ENCODE results near the gene SIX4.

The SIX4 gene

DNA sequence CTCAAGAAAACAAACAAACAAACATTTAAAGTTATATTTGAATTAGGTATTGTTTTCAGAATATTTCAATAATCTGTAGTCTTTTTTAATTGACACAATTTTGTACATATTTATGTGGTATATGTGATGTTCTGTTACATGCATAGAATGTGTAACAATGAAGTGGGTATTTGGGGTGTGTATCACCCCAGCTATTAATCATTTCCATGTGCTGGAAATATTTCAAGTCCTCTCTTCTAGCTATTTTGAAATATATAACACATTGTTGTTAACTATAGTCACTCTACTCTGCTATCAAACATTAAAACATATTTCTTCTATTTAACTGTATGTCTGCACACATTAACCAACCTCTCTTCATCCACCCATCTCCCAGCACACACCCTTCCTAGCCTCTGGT, 42.9 kb downstream of the SIX4 start:
- Histone ChIP-seq H3K27ac (replicated peaks; ENCODE audit: low read length) (no peak overlapping the region), H2BK120ac (ENCODE audit: low read depth, low read length) (no peak overlapping the region), H4K8ac (ENCODE audit: low read depth, low read length) (no peak overlapping the region), H2BK15ac (ENCODE audit: low read length) (no peak overlapping the region), H3K23ac (ENCODE audit: low read depth, low read length, poor library complexity) (no peak overlapping the region), H3K4me1 (ENCODE audit: control insufficient read depth in 2 of 2, insufficient read depth in 1 of 2, low read depth in 1 of 2, low read length in 2 of 2) (peaks cover 0 to 3% of the 10 kb centered on the region in 2 donors), H3K27me3 (ENCODE audit: control insufficient read depth in 3 of 3, insufficient read depth in 3 of 3, low read depth in 1 of 3, low read length in 3 of 3) (no peaks in the 10 kb centered on the region), H3K4me3 (ENCODE audit: low read length in 2 of 2) (no peak overlapping the region), H3K14ac (ENCODE audit: low read length) (no peak overlapping the region), H3K36me3 (replicated peaks in 1 of 2; ENCODE audit: control insufficient read depth in 2 of 2, insufficient read depth in 2 of 2, low read length in 2 of 2) (no peaks in the 10 kb centered on the region), H4K91ac (ENCODE audit: low read depth, low read length, poor library complexity) (no peak overlapping the region), H2AK5ac (ENCODE audit: low read depth, low read length) (no peak overlapping the region), H3K9me3 (replicated peaks in 1 of 2; ENCODE audit: control insufficient read depth in 2 of 2, insufficient read depth in 1 of 2, low read depth in 1 of 2, low read length in 2 of 2) (no peaks in the 10 kb centered on the region), H2AFZ (ENCODE audit: low read length) (no peak overlapping the region), H3K4me2 (ENCODE audit: insufficient read depth, low read length, poor library complexity, severe bottlenecking) (no peak overlapping the region), H3K9ac (ENCODE audit: low read depth, low read length, poor library complexity) (no peak overlapping the region), H2BK12ac (ENCODE audit: low read length) (no peak overlapping the region), H3K4ac (ENCODE audit: low read length) (no peak overlapping the region), H2BK5ac (ENCODE audit: low read length) (no peak overlapping the region), H3K79me1 (ENCODE audit: low read depth, low read length) (no peaks in the 10 kb centered on the region), H3K18ac (ENCODE audit: low read length) (no peak overlapping the region)
- DNase-seq (ENCODE audit: low spot score): no peak

- Histone ChIP-seq H3K36me3 (replicated peaks in 1 of 2; ENCODE audit: control insufficient read depth in 2 of 2, insufficient read depth in 2 of 2, low read length in 2 of 2) (no peaks in the 10 kb centered on the region), H2BK15ac (ENCODE audit: low read length) (no peak overlapping the region), H4K91ac (ENCODE audit: low read depth, low read length, poor library complexity) (no peak overlapping the region), H3K18ac (ENCODE audit: low read length) (no peak overlapping the region), H2BK12ac (ENCODE audit: low read length) (no peak overlapping the region), H3K4ac (ENCODE audit: low read length) (no peak overlapping the region), H3K4me1 (ENCODE audit: control insufficient read depth in 2 of 2, insufficient read depth in 1 of 2, low read depth in 1 of 2, low read length in 2 of 2) (peaks cover 0 to 3% of the 10 kb centered on the region in 2 donors), H3K4me2 (ENCODE audit: insufficient read depth, low read length, poor library complexity, severe bottlenecking) (no peak overlapping the region), H3K9me3 (replicated peaks in 1 of 2; ENCODE audit: control insufficient read depth in 2 of 2, insufficient read depth in 1 of 2, low read depth in 1 of 2, low read length in 2 of 2) (no peaks in the 10 kb centered on the region), H3K9ac (ENCODE audit: low read depth, low read length, poor library complexity) (no peak overlapping the region), H3K27me3 (ENCODE audit: control insufficient read depth in 3 of 3, insufficient read depth in 3 of 3, low read depth in 1 of 3, low read length in 3 of 3) (no peaks in the 10 kb centered on the region), H2BK120ac (ENCODE audit: low read depth, low read length) (no peak overlapping the region), H2BK5ac (ENCODE audit: low read length) (no peak overlapping the region), H2AFZ (ENCODE audit: low read length) (no peak overlapping the region), H3K79me1 (ENCODE audit: low read depth, low read length) (no peaks in the 10 kb centered on the region), H3K23ac (ENCODE audit: low read depth, low read length, poor library complexity) (no peak overlapping the region), H3K4me3 (ENCODE audit: low read length in 2 of 2) (no peak overlapping the region), H4K8ac (ENCODE audit: low read depth, low read length) (no peak overlapping the region), H3K27ac (replicated peaks; ENCODE audit: low read length) (no peak overlapping the region), H3K14ac (ENCODE audit: low read length) (no peak overlapping the region), H2AK5ac (ENCODE audit: low read depth, low read length) (no peak overlapping the region)
- no peak for DNase-seq (ENCODE audit: low spot score)
- WGBS, 2 donors (ENCODE audit: extremely low coverage in 2 of 2, insufficient read length in 2 of 2, insufficient replicate concordance in 1 of 2): no CpG with 5 or more reads among the region's 3 CpGs
Observed at GRCh38 chr14:60680511-60680910, 43.6 kb downstream of the SIX4 start.

GRCh38 chr14:60679566-60680258, 44.4 kb downstream of the SIX4 start:
- no peak overlapping the region for H3K27ac ChIP-seq (replicated peaks; ENCODE audit: low read length)

DNA sequence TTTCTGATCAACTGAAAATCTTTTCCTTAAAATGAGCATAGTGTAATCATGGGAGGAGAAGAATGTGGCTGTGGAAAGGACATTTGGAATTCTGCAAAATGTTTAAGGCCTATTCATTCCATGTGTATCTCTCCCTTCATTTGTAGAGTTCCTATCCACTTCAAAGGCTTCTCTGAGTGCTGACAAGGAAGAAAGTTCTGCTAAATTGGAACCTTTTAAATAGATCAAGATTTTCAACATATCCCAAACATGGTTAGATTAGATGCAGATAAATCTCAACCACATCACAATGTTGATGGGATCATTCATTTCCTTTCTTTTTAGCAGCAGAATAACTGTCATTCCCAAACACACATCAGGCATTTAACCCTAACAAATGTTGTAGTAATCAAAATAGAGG, 46.5 kb downstream of the SIX4 start:
- no peaks in the 10 kb centered on the region for H3K27me3 ChIP-seq (ENCODE audit: control insufficient read depth in 3 of 3, insufficient read depth in 3 of 3, low read depth in 1 of 3, low read length in 3 of 3)
- no peak overlapping the region for H3K4ac ChIP-seq (ENCODE audit: low read length)
- H3K27ac ChIP-seq (replicated peaks; ENCODE audit: low read length): no peak overlapping the region
- no peaks in the 10 kb centered on the region for H3K79me1 ChIP-seq (ENCODE audit: low read depth, low read length)
- peaks cover 0 to 3% of the 10 kb centered on the region in 2 donors for H3K4me1 ChIP-seq (ENCODE audit: control insufficient read depth in 2 of 2, insufficient read depth in 1 of 2, low read depth in 1 of 2, low read length in 2 of 2)
- no peak overlapping the region for H4K8ac ChIP-seq (ENCODE audit: low read depth, low read length)
- H3K23ac ChIP-seq (ENCODE audit: low read depth, low read length, poor library complexity): no peak overlapping the region
- H3K14ac ChIP-seq (ENCODE audit: low read length): no peak overlapping the region
- H2BK120ac ChIP-seq (ENCODE audit: low read depth, low read length): no peak overlapping the region
- no peak overlapping the region for H3K4me3 ChIP-seq (ENCODE audit: low read length in 2 of 2)
- H3K18ac ChIP-seq (ENCODE audit: low read length): no peak overlapping the region
- H3K9me3 ChIP-seq (replicated peaks in 1 of 2; ENCODE audit: control insufficient read depth in 2 of 2, insufficient read depth in 1 of 2, low read depth in 1 of 2, low read length in 2 of 2): no peaks in the 10 kb centered on the region
- H2BK5ac ChIP-seq (ENCODE audit: low read length): no peak overlapping the region
- no peak overlapping the region for H4K91ac ChIP-seq (ENCODE audit: low read depth, low read length, poor library complexity)
- DNase-seq (ENCODE audit: low spot score): no peak
- H3K36me3 ChIP-seq (replicated peaks in 1 of 2; ENCODE audit: control insufficient read depth in 2 of 2, insufficient read depth in 2 of 2, low read length in 2 of 2): no peaks in the 10 kb centered on the region
- H2BK12ac ChIP-seq (ENCODE audit: low read length): no peak overlapping the region
- no peak overlapping the region for H3K9ac ChIP-seq (ENCODE audit: low read depth, low read length, poor library complexity)
- H2AK5ac ChIP-seq (ENCODE audit: low read depth, low read length): no peak overlapping the region
- H3K4me2 ChIP-seq (ENCODE audit: insufficient read depth, low read length, poor library complexity, severe bottlenecking): no peak overlapping the region
- H2AFZ ChIP-seq (ENCODE audit: low read length): no peak overlapping the region
- H2BK15ac ChIP-seq (ENCODE audit: low read length): no peak overlapping the region

More at GRCh38 chr14:60679566-60680258, 44.4 kb downstream of the SIX4 start:
- no peak overlapping the region for H3K4me3 ChIP-seq (ENCODE audit: low read length in 2 of 2)
- WGBS, 2 donors (ENCODE audit: extremely low coverage in 2 of 2, insufficient read length in 2 of 2, insufficient replicate concordance in 1 of 2): no CpG with 5 or more reads among the region's 4 CpGs
- peaks cover 0 to 3% of the 10 kb centered on the region in 2 donors for H3K4me1 ChIP-seq (ENCODE audit: control insufficient read depth in 2 of 2, insufficient read depth in 1 of 2, low read depth in 1 of 2, low read length in 2 of 2)
- no peak overlapping the region for H4K8ac ChIP-seq (ENCODE audit: low read depth, low read length)
- no peak overlapping the region for H2BK12ac ChIP-seq (ENCODE audit: low read length)
- H2BK15ac ChIP-seq (ENCODE audit: low read length): no peak overlapping the region
- H3K36me3 ChIP-seq (replicated peaks in 1 of 2; ENCODE audit: control insufficient read depth in 2 of 2, insufficient read depth in 2 of 2, low read length in 2 of 2): no peaks in the 10 kb centered on the region
- no peak overlapping the region for H3K18ac ChIP-seq (ENCODE audit: low read length)
- no peak overlapping the region for H3K23ac ChIP-seq (ENCODE audit: low read depth, low read length, poor library complexity)
- no peak overlapping the region for H3K14ac ChIP-seq (ENCODE audit: low read length)
- H3K4ac ChIP-seq (ENCODE audit: low read length): no peak overlapping the region
- H3K9ac ChIP-seq (ENCODE audit: low read depth, low read length, poor library complexity): no peak overlapping the region
- no peaks in the 10 kb centered on the region for H3K9me3 ChIP-seq (replicated peaks in 1 of 2; ENCODE audit: control insufficient read depth in 2 of 2, insufficient read depth in 1 of 2, low read depth in 1 of 2, low read length in 2 of 2)
- no peak overlapping the region for H2AFZ ChIP-seq (ENCODE audit: low read length)
- H2BK5ac ChIP-seq (ENCODE audit: low read length): no peak overlapping the region
- no peak for DNase-seq (ENCODE audit: low spot score)
- no peaks in the 10 kb centered on the region for H3K79me1 ChIP-seq (ENCODE audit: low read depth, low read length)
- H2AK5ac ChIP-seq (ENCODE audit: low read depth, low read length): no peak overlapping the region
- H4K91ac ChIP-seq (ENCODE audit: low read depth, low read length, poor library complexity): no peak overlapping the region
- no peak overlapping the region for H3K4me2 ChIP-seq (ENCODE audit: insufficient read depth, low read length, poor library complexity, severe bottlenecking)
- H2BK120ac ChIP-seq (ENCODE audit: low read depth, low read length): no peak overlapping the region
- no peaks in the 10 kb centered on the region for H3K27me3 ChIP-seq (ENCODE audit: control insufficient read depth in 3 of 3, insufficient read depth in 3 of 3, low read depth in 1 of 3, low read length in 3 of 3)
